Measurements from ENCODE around the gene CDH23.
A peak's percentile ranks its signal among the peaks of the same experiment; 100 is the strongest.

Gene CDH23

DNA sequence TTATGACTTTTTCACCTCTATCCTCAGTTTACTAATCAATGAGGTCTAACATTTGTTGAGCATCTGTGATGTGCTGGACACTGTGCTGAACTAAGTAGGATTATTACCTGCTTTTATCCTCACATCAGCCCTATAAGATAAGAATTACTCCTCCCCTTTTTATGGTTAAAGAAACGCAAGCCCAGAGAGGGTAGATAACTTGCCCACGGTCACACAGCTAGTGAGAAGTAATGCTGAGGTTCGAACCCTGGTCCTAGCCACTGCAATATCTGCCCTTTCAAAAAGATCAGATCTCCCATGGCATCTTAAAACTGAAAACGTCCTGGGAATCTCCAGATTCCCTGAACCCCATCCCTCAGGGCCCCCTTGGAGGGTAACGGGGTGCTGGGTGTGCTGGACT lies 204.6 kb downstream of the CDH23 start:
- no peak for DNase-seq (ENCODE audit: low spot score)

- no peak for DNase-seq (ENCODE audit: low spot score)
These were observed 206.4 kb downstream of the CDH23 start for GRCh38 chr10:71603150-71603549.

GRCh38 chr10:71603754-71604153 lies 207.0 kb downstream of the CDH23 start:
- no peak for DNase-seq (ENCODE audit: low spot score)

GRCh38 chr10:71604324-71605018 lies 207.8 kb downstream of the CDH23 start:
- DNase-seq (ENCODE audit: low spot score): no peak

DNA sequence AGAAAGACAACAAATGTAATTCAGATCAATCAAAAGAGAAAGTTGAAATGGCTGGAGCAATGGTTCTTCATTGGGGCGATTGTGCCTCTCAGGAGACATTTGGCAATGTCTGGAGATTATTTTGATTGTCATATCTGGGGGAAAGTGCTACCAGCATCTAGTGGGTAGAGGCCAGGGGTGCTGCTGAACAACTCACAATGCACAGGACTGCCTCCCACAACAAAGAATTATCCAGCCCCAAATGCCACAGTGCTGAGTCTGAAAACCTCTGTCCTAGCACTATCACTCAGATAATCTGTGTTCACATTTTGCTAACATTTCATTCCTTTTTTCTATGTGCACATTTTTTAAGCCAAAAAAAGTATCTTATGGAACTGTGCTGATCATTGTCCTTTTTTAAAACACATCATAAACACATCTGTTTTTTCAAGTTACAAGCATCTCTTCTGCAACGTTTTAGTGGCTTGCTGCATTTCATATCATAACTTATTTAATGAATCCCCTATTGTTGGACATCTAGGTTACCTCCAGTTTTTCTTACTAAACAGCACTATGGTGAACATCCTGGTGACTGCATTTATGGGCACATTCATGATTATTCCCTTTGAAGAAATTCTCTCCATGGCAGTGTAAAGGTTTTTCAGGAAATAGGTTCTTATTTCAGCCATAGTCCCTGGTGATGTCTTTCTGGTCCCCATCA lies 208.7 kb downstream of the CDH23 start:
- no peak for DNase-seq (ENCODE audit: low spot score)

GRCh38 chr10:71606257-71607081 lies 209.7 kb downstream of the CDH23 start:
- DNase-seq (ENCODE audit: low spot score): no peak

DNA sequence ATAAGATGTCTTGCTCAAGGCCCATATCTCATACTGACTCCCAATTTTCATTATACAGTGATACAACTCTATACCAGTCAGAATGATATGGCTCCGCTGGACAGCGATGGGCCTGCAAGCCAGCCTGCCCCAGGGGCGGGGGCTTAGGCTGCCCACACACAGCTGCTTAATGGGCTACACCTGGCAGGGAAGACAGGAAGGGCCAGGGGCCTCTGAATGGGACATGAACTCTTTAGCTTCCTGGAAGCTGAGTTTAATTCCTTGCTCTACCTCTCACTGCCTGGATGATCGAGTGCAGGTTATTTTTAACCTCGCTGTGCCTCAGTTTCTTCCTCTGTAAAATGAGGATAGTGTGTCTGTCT lies 210.3 kb downstream of the CDH23 start:
- DNase-seq (ENCODE audit: low spot score): no peak

GRCh38 chr10:71608819-71609768 lies 212.4 kb downstream of the CDH23 start:
- peak; percentile 76 for DNase-seq (ENCODE audit: low spot score)

DNA sequence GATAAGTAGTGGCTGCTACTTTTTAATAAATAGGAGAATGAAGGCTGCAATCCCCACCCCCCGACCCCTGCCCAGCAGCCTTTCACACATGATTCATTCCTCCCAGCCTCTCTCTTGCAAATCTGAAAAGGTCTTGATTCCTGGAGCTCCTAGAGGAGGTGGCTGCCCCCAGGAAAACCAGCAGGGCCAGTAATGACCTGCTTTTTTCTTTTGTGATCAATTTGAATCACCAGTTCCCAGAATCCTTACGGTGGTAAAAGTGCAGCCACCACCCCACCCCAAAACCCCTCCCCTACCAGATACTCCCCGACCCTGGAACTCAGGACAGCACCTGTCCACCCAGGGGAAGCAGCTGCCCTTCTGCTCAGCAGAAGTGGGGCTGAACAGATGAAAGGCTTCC lies 213.9 kb downstream of the CDH23 start:
- no peak for DNase-seq (ENCODE audit: low spot score)

DNA sequence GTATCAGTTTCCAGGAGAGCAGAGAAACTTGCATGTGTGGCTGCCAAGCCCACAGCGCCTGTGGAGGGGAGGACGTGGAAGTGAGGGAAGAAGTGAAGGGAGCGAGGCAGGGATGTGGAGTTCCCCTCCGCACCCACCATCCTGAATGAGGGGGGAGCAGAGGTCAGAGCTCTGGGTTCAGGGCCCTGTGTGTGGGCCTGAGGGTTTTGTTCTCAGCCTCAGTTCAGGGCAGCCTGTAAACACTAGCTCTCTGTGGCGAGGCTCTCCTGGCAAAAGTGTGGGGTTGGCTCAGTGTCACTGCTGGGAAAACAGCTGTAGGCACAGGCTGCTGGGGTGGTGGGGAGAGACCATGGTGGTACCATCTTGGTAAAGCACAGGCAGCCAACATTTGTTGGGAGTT lies 214.4 kb downstream of the CDH23 start:
- DNase-seq (ENCODE audit: low spot score): no peak

GRCh38 chr10:71611709-71612422 lies 215.1 kb downstream of the CDH23 start:
- no peak for DNase-seq (ENCODE audit: low spot score)

DNA sequence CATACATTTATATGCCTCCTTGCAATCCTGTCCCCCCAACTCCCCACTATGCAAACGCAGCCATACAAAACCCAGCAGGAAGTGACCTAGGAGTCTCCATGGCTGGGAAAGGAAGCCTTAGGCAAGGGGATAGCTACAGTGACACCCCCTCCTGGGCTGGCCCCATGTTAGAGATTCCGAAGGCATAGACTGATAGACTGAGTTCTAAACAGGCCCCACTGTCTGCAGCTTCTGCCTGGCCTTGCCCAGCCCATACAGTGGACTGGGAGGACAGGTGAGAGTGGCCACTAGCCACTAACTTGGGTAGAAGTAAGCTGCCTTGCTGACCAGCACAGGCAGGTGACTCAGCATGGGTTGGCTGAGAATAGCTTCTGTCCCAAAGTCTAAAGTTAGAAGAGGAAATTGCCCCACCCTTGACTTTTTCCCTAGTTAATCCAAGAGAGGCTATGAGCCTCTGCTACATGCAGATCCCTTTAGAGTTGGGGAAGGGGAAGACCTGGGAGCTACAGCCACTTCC lies 216.6 kb downstream of the CDH23 start:
- DNase-seq (ENCODE audit: low spot score): no peak

- no peak for DNase-seq (ENCODE audit: low spot score)
These were observed 217.2 kb downstream of the CDH23 start for GRCh38 chr10:71613877-71614276.

GRCh38 chr10:71614946-71615345 lies 218.2 kb downstream of the CDH23 start:
- no peak for DNase-seq (ENCODE audit: low spot score)

- no peak for DNase-seq (ENCODE audit: low spot score)
These were observed 219.0 kb downstream of the CDH23 start for GRCh38 chr10:71615538-71616329.

- DNase-seq (ENCODE audit: low spot score): no peak
These were observed 220.3 kb downstream of the CDH23 start for GRCh38 chr10:71616817-71617654.

- no peak for DNase-seq (ENCODE audit: low spot score)
These were observed 221.5 kb downstream of the CDH23 start for GRCh38 chr10:71618176-71618575.

DNA sequence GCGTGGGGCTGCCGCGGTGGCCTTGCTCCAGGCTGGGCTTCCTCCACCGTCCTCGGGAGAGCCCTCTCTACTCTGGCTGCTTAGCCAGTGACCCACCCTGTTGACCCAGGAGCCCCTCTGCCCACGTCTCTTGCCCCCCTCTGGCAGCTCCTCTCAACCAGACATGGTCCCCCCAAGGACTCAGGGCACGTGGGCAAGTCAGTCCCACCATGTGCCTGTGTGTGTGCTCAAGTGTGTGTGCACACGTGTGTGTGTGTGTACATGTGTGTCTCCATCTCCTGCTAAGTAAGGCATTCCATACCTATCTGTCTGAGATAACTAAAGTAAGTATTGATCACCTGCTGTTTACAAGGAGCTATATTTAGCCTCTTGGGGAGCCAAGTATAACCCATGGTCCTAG lies 221.9 kb downstream of the CDH23 start:
- DNase-seq (ENCODE audit: low spot score): no peak

- no peak for DNase-seq (ENCODE audit: low spot score)
These were observed 223.9 kb downstream of the CDH23 start for GRCh38 chr10:71620642-71621041.
